Activated T-helper 17 cell treated with anti-CD3 and anti-CD28 coated beads, Interleukin-2, amount 50 U/mL, for 72 hours (primary cell): ENCODE results near the gene ANKS4B. TPM values are rescaled to one million over a fixed set of nuclear protein-coding genes. Genes with fewer than 3 reads are reported as not detected.
"Not testable (repeated sequence)": the region's sequence is repeated elsewhere in the genome, so short reads cannot be mapped to it uniquely, and the experiment has no call there.

Source experiments
- ATAC-seq: fragments of 150-1000 bp; cut with Tn5 transposase; replicated peaks from 2 replicates; pipeline ENCODE4 v1.10.0; 2021; ENCODE audit warnings: mild to moderate bottlenecking, moderate library complexity
- H3K27ac Mint-ChIP-seq: one replicate; pipeline ENCODE4 v1.8.0; 2022; ENCODE audit warnings: mixed read lengths
- H3K27me3 Mint-ChIP-seq: one replicate; pipeline ENCODE4 v1.8.0; 2022; ENCODE audit warnings: mixed read lengths
- H3K36me3 Mint-ChIP-seq: one replicate; pipeline ENCODE4 v1.8.0; 2022; ENCODE audit warnings: low read depth, mild to moderate bottlenecking, mixed read lengths
- H3K4me1 Mint-ChIP-seq: one replicate; pipeline ENCODE4 v1.8.0; 2022; ENCODE audit warnings: mixed read lengths
- H3K4me3 Mint-ChIP-seq: one replicate; pipeline ENCODE4 v1.8.0; 2022; ENCODE audit warnings: mild to moderate bottlenecking, mixed read lengths
- H3K9me3 Mint-ChIP-seq: one replicate; pipeline ENCODE4 v1.8.0; 2022; ENCODE audit warnings: mixed read lengths
- total RNA-seq, 2 donors: library from RNA; stranded (reverse); gene quantifications; one replicate each; pipeline ENCODE4 v1.2.3, GENCODE V29; 2022

Gene ANKS4B, protein sequence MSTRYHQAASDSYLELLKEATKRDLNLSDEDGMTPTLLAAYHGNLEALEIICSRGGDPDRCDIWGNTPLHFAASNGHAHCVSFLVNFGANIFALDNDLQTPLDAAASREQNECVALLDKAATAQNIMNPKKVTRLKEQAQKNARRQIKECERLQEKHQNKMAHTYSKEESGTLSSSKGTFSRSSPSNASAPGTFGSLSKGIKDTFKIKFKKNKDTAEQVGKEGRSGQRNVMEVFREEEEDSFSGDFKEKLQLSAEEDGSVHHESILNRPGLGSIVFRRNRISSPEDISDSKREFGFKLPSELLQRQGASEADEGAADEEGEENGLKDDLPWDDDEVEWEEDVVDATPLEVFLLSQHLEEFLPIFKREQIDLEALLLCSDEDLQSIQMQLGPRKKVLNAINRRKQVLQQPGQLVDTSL
- total RNA-seq = not detected

GRCh38 chr16:21233521-21234150, at the start of gene ANKS4B:
ANKS4B (plus strand) TSS chr16:21233699; CDS start chr16:21233738, 39 bp downstream.
- Mint-ChIP-seq H3K36me3 (no peaks in the 10 kb centered on the region), H3K9me3 (no peaks in the 10 kb centered on the region), H3K27ac (no peak within 1 kb of the TSS), H3K4me3 (no peak within 1 kb of the TSS), H3K4me1 (no peaks in the 10 kb centered on the region), H3K27me3 (peaks cover 55% of the 10 kb centered on the region)
- ATAC-seq = no peak

GRCh38 chr16:21183995-21184394, 49.5 kb upstream of the ANKS4B start:
- H3K27ac Mint-ChIP-seq = no peak overlapping the region
- no peak overlapping the region for H3K4me3 Mint-ChIP-seq
- no peak for ATAC-seq
- no peaks in the 10 kb centered on the region for H3K27me3 Mint-ChIP-seq
- peaks cover 4% of the 10 kb centered on the region for H3K9me3 Mint-ChIP-seq
- H3K4me1 Mint-ChIP-seq = peaks cover 9% of the 10 kb centered on the region
- H3K36me3 Mint-ChIP-seq = peaks cover 28% of the 10 kb centered on the region

GRCh38 chr16:21184834-21185233, 48.7 kb upstream of the ANKS4B start:
- H3K27ac Mint-ChIP-seq = peak overlapping the region; percentile 16
- peak; percentile 91 for ATAC-seq
- peak overlapping the region; percentile 29 for H3K4me3 Mint-ChIP-seq
- H3K9me3 Mint-ChIP-seq = peaks cover 4% of the 10 kb centered on the region
- H3K36me3 Mint-ChIP-seq = peaks cover 19% of the 10 kb centered on the region
- peaks cover 9% of the 10 kb centered on the region for H3K4me1 Mint-ChIP-seq
- no peaks in the 10 kb centered on the region for H3K27me3 Mint-ChIP-seq

DNA sequence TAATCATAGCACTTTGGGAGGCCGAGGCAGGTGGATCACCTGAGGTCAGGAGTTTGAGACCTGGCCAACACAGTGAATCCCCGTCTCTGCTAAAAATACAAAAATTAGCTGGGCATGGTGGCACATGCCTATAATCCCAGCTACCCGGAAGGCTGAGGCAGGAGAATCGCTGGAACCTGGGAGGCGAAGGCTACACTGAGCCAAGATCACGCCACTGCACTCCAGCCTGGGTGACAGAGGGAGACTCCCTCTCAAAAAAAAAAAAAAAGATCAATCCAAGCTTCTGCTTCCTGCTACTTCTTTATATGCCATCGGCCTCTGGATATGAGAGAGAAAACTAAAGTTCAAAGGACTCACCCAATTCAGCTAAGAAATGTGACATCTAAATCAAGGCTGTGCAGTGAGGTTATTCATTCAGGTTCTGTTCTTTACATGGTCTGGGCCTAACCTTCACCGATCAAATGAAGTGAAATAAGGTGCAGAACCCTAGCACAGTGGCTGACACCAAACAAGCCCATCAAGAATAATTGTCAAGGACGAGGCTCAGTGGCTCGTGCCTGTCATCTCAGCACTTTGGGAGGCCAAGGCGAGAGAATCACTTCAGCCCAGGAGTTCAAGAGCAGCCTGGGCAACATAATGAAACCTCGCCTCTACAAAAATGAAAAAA, 47.7 kb upstream of the ANKS4B start:
- peaks cover 9% of the 10 kb centered on the region for H3K4me1 Mint-ChIP-seq
- H3K36me3 Mint-ChIP-seq = peaks cover 13% of the 10 kb centered on the region
- peak overlapping the region; percentile 29 for H3K4me3 Mint-ChIP-seq
- H3K27ac Mint-ChIP-seq = peak overlapping the region; percentile 48
- H3K9me3 Mint-ChIP-seq = peaks cover 4% of the 10 kb centered on the region
- no peak for ATAC-seq
- H3K27me3 Mint-ChIP-seq = no peaks in the 10 kb centered on the region

DNA sequence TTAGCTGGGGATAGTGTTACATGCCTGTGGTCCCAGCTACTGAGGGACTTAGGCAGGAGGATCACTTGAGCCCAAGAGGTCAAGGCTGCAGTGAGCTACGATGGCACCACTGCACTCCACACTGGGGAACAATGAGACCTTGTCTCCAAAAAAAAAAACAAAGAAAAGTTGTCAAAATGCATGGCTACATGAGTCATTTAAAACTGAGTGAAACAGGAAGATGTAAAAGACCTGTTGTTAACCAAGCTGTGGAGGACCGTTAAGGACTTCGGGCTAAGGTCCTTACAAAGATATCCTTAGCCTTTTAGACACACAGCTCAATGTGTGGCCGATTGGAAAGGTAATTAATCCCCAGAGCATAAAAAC, 47.2 kb upstream of the ANKS4B start:
- H3K4me1 Mint-ChIP-seq = peaks cover 9% of the 10 kb centered on the region
- peaks cover 8% of the 10 kb centered on the region for H3K36me3 Mint-ChIP-seq

GRCh38 chr16:21189311-21189710, 44.2 kb upstream of the ANKS4B start:
- Mint-ChIP-seq H3K4me1 (peaks cover 9% of the 10 kb centered on the region), H3K4me3 (no peak overlapping the region), H3K9me3 (peaks cover 4% of the 10 kb centered on the region), H3K27ac (no peak overlapping the region), H3K27me3 (peaks cover 6% of the 10 kb centered on the region), H3K36me3 (no peaks in the 10 kb centered on the region)
- no peak for ATAC-seq

More for the DNA sequence above, 47.2 kb upstream of the ANKS4B start:
- Mint-ChIP-seq H3K27ac (peak overlapping the region; percentile 48), H3K27me3 (no peaks in the 10 kb centered on the region), H3K4me3 (peak overlapping the region; percentile 29), H3K9me3 (peaks cover 4% of the 10 kb centered on the region)
- no peak for ATAC-seq

DNA sequence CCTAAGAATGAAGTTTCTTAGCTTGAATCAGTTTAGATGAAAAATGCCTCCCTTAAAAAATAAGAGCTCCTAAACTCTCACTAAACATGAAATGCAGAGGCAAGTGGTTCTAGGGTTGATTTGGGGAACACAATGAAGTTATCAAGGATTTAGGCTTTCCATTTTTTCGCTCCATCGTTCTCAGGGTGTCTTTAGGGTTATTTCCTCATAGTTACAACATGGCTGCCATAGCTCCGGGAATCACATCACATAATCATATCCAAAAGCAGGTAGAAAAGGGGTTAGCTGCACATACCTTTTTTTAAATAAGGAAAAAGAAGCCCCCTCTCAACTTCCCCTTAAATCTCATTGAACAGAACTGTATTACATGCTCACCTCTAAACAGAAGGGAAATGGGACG, 43.5 kb upstream of the ANKS4B start:
- no peak for ATAC-seq
- Mint-ChIP-seq H3K27me3 (peaks cover 9% of the 10 kb centered on the region), H3K9me3 (no peaks in the 10 kb centered on the region), H3K4me3 (no peak overlapping the region), H3K27ac (no peak overlapping the region), H3K36me3 (no peaks in the 10 kb centered on the region), H3K4me1 (peaks cover 7% of the 10 kb centered on the region)

GRCh38 chr16:21190599-21190998, 42.9 kb upstream of the ANKS4B start:
- H3K9me3 Mint-ChIP-seq = no peaks in the 10 kb centered on the region

DNA sequence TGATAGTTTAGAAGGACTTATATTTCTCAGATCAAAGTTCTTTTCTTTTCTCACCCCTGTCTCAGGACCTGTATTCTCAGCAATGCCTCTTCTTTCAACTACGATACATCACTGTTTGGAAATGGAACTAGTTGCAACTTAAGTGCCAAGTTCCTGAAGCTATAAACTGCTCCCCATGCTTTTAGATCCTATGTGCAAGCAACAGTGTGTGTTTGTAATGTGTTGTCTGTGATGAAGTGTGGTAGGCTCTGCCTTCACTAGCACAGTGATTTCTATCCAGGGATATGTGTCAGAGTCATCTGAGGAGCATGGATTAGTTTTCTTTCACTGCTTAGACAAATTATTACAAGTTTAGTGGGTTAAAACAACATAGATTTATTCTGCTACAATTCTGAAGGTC, 40.5 kb upstream of the ANKS4B start:
- Mint-ChIP-seq H3K27ac (no peak overlapping the region), H3K27me3 (peaks cover 16% of the 10 kb centered on the region), H3K4me3 (no peak overlapping the region), H3K4me1 (peaks cover 8% of the 10 kb centered on the region), H3K9me3 (no peaks in the 10 kb centered on the region), H3K36me3 (no peaks in the 10 kb centered on the region)
- no peak for ATAC-seq

More at GRCh38 chr16:21190599-21190998, 42.9 kb upstream of the ANKS4B start:
- ATAC-seq = no peak
- Mint-ChIP-seq H3K27ac (no peak overlapping the region), H3K27me3 (peaks cover 12% of the 10 kb centered on the region), H3K36me3 (no peaks in the 10 kb centered on the region), H3K4me1 (peaks cover 8% of the 10 kb centered on the region), H3K4me3 (no peak overlapping the region)

DNA sequence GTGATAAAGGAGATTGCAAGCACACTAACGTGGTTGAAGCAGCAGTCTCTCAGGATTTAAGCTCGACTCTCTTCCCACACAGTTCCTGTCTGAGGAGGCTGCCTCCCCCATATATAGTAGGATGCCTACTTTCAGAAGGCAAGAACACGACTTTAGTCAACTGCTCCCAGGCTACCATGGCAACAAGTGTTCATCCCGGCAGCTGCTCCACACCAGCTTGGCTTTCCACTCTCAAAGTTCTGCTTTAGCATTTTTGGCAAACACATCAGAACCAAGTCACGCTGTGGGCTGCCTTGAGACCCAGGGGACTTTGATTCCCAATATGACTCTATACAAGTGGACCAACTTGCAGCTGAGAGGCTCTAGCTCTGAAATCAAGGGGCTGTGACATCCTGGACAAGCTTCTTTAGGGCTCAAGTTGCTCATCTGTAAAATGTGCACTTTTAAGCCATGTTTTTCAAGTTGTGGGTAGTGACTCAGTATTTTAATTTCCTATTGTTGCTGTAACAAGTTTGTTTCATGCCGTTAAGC, 38.7 kb upstream of the ANKS4B start:
- H3K27ac Mint-ChIP-seq = peak overlapping the region; percentile 36

GRCh38 chr16:21195330-21195729, 38.2 kb upstream of the ANKS4B start:
- peak overlapping the region; percentile 36 for H3K27ac Mint-ChIP-seq
- not testable (repeated sequence) for H3K9me3 Mint-ChIP-seq, ATAC-seq, H3K36me3 Mint-ChIP-seq, H3K4me1 Mint-ChIP-seq, H3K4me3 Mint-ChIP-seq
- peaks cover 24% of the 10 kb centered on the region for H3K27me3 Mint-ChIP-seq

More for the DNA sequence above, 38.7 kb upstream of the ANKS4B start:
- H3K9me3 Mint-ChIP-seq = no peaks in the 10 kb centered on the region
- H3K27me3 Mint-ChIP-seq = peaks cover 24% of the 10 kb centered on the region
- peak overlapping the region; percentile 37 for H3K4me3 Mint-ChIP-seq
- H3K4me1 Mint-ChIP-seq = peaks cover 8% of the 10 kb centered on the region
- peak; percentile 73 for ATAC-seq
- H3K36me3 Mint-ChIP-seq = no peaks in the 10 kb centered on the region

DNA sequence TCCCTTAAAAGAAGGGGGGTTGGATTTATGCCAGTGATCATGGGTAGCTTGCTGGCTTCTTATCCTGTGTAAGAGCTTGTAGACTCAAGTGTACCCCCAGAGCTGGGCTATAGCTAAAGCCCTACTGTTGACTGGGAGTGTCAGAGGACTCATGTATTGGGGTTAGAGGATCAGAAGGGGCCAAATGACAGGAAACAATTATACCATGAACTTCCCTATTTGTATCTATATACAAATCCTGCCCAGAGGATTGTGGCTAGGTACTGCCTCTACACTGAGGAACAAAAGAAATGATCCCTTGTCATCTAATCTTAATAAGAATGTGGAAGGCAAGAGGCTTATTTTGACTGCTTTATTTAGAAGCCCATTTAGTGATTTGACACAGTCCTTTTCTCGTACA, 36.4 kb upstream of the ANKS4B start:
- Mint-ChIP-seq H3K9me3 (no peaks in the 10 kb centered on the region), H3K27ac (no peak overlapping the region)

DNA sequence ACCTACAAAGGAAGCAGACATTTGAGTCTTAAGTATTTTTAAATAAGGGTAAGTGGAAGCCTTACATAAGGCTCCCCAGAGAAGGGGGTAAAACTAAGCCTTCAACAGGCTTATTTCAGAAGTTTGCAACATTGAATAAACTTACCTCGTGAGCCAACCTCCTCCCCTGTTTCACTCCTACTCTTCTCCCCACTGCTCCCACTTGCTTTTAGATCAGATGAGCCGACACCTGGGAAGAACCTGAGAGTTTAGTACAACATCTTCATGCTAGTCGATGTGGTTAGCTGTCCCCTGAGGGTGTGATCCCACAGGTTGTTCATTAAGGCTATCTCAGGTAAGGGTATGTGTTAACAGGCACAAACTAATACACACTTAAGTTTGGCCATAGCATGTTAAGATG, 35.9 kb upstream of the ANKS4B start:
- Mint-ChIP-seq H3K4me1 (peaks cover 8% of the 10 kb centered on the region), H3K36me3 (no peaks in the 10 kb centered on the region)

More for the DNA sequence above, 36.4 kb upstream of the ANKS4B start:
- Mint-ChIP-seq H3K4me1 (peaks cover 8% of the 10 kb centered on the region), H3K36me3 (no peaks in the 10 kb centered on the region), H3K4me3 (no peak overlapping the region), H3K27me3 (peaks cover 33% of the 10 kb centered on the region)
- no peak for ATAC-seq

DNA sequence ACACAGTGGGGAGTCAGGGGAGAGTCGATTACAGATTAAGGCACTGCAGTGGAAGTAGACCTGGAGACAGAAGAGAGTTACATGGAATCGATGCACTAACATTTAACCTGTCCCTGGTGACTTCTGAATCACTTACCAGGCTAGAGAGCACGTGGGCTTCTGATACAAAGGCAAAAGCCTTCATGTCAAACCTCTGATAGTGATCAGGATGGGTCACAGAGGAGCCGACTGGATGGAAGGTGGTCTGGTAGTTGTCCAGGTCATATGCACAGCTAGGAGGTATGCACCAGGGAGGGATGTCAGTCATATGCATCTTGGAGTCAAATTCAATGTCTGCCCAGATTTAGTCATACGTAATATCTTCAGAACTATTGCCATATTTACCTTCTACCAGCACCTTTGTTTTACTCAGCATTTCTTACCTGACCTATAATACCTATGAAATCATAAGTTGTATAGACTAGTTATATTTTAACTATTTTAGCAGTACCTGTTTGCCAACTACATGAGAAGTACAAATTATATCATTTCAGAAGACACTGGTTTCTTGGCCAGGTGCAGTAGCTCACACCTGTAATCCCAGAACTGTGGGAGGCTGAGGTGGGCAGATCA, 33.8 kb upstream of the ANKS4B start:
- Mint-ChIP-seq H3K27ac (no peak overlapping the region), H3K9me3 (no peaks in the 10 kb centered on the region), H3K36me3 (no peaks in the 10 kb centered on the region), H3K4me3 (no peak overlapping the region), H3K27me3 (peaks cover 26% of the 10 kb centered on the region), H3K4me1 (peaks cover 7% of the 10 kb centered on the region)
- no peak for ATAC-seq

More for the DNA sequence above, 35.9 kb upstream of the ANKS4B start:
- H3K9me3 Mint-ChIP-seq = no peaks in the 10 kb centered on the region
- H3K4me3 Mint-ChIP-seq = no peak overlapping the region
- ATAC-seq = no peak
- peaks cover 30% of the 10 kb centered on the region for H3K27me3 Mint-ChIP-seq
- no peak overlapping the region for H3K27ac Mint-ChIP-seq
